HCT116 (cell line): ENCODE data around the gene EPS8. TPM values are rescaled to one million over a fixed set of nuclear protein-coding genes. Genes with fewer than 3 reads are reported as not detected.

Source experiments
- ATAC-seq: fragments of 200-7000 bp; cut with Tn5 transposase; 2 replicates; pipeline ENCODE4 v1.9.1; 2020; ENCODE audit warnings: mild to moderate bottlenecking, moderate library complexity
- Bru-seq: library from RNA; stranded (reverse); fragments of 400-500 nt; gene quantifications from one replicate; lab custom pipeline; 2021; lab: Mats Ljungman, UMichigan
- BruChase-seq, 2 experiments: library from RNA; stranded (reverse); fragments of 400-500 nt; gene quantifications; one replicate each; lab custom pipeline; 2021; lab: Mats Ljungman, UMichigan
- BruUV-seq: library from RNA; stranded (reverse); fragments of 400-500 nt; replicated peaks from 2 replicates; lab custom pipeline; 2021; lab: Mats Ljungman, UMichigan
- CTCF ChIA-PET: fragments of 300-600 bp; sonication (Branson Sonifier 250); formaldehyde crosslinking; loops from one replicate; lab custom pipeline; 2021; ENCODE audit warnings: antibody characterized with exemption; lab: Charles Lee
- POLR2A ChIA-PET: fragments of 300-600, 350-600 bp; sonication (Branson Sonifier 250); formaldehyde crosslinking; loops from one replicate; lab custom pipeline; 2021; ENCODE audit warnings: antibody characterized with exemption; lab: Charles Lee
- RAD21 ChIA-PET, 2 experiments: fragments of 300-600 bp; sonication (Branson Sonifier 250); formaldehyde crosslinking; loops; one replicate each; lab custom pipeline; 2023; ENCODE audit warnings: low total read pairs in 2 of 2; ENCODE audit not compliant: uncharacterized antibody in 2 of 2, unreplicated experiment in 2 of 2, low non-redundant PET in 1 of 2; lab: Charles Lee
- DNase-seq: peaks from one replicate; pipeline ENCODE4 v3.0.0-alpha.2; 2010; ENCODE audit warnings: low read depth, low spot score
- H2AFZ ChIP-seq: fragments of 200-600 bp; shearing (Covaris generic), sonication (generic); 2 replicates; pipeline ENCODE4 v1.6.1; 2017; ENCODE audit warnings: low read depth, mixed run types, mixed read lengths, antibody characterized with exemption, low read length; ENCODE audit not compliant: poor library complexity, severe bottlenecking
- H3K27ac ChIP-seq: 2 replicates; pipeline ENCODE4 v1.5.1; 2012; ENCODE audit warnings: low read depth, low read length
- H3K27me3 ChIP-seq: fragments of 200-600 bp; sonication (generic); 2 replicates; pipeline ENCODE4 v1.6.1; 2016; ENCODE audit warnings: mixed run types, low read length, mixed read lengths; ENCODE audit not compliant: insufficient read depth
- H3K36me3 ChIP-seq, 2 experiments: fragments of 200-500 bp in 1 of 2; fragments of 200-600 bp in 1 of 2; sonication (Bioruptor generic) in 1 of 2; sonication (generic) in 1 of 2; 2 replicates each; pipeline versions ENCODE4 v1.5.1 to v1.6.1; 2014 to 2016; ENCODE audit warnings: low read length in 2 of 2, inconsistent platforms in 1 of 2, mixed read lengths in 1 of 2, mixed run types in 1 of 2; ENCODE audit not compliant: insufficient read depth in 2 of 2, control insufficient read depth in 1 of 2
- H3K4me1 ChIP-seq, 2 experiments: fragments of 200-600 bp in 1 of 2; sonication (generic) in 1 of 2; 2 replicates each; pipeline versions ENCODE4 v1.5.1 to v1.6.1; 2012 to 2017; ENCODE audit warnings: low read length in 2 of 2, inconsistent platforms in 1 of 2, mild to moderate bottlenecking in 1 of 2, mixed read lengths in 1 of 2, mixed run types in 1 of 2, moderate library complexity in 1 of 2; ENCODE audit not compliant: insufficient read depth in 2 of 2, control insufficient read depth in 1 of 2
- H3K4me2 ChIP-seq: fragments of 200-600 bp; sonication (generic); 2 replicates; pipeline ENCODE4 v1.6.1; 2017; ENCODE audit warnings: mixed run types, low read length, mixed read lengths
- H3K4me3 ChIP-seq, 2 experiments: fragments of 200-600 bp in 1 of 2; sonication (generic) in 1 of 2; replicated peaks in 1 of 2; 2 replicates each; pipeline ENCODE4 v1.5.1; 2011 to 2016; ENCODE audit warnings: low read length in 2 of 2, control low read depth in 1 of 2, low read depth in 1 of 2, mild to moderate bottlenecking in 1 of 2, mixed read lengths in 1 of 2, mixed run types in 1 of 2
- H3K79me2 ChIP-seq: fragments of 200-600 bp; sonication (generic); 2 replicates; pipeline ENCODE4 v1.6.1; 2017; ENCODE audit warnings: mild to moderate bottlenecking, mixed run types, low read length, moderate library complexity, mixed read lengths; ENCODE audit not compliant: insufficient read depth
- H3K9ac ChIP-seq: fragments of 200-600 bp; sonication (generic); 2 replicates; pipeline ENCODE4 v1.6.1; 2016; ENCODE audit warnings: low read length, mixed read lengths
- H3K9me2 ChIP-seq: fragments of 200-600 bp; sonication (generic), shearing (Covaris generic); 2 replicates; pipeline ENCODE4 v1.6.1; 2017; ENCODE audit warnings: mixed run types, mild to moderate bottlenecking, moderate library complexity; ENCODE audit not compliant: insufficient read depth
- H3K9me3 ChIP-seq, 2 experiments: fragments of 200-500 bp in 1 of 2; fragments of 200-600 bp in 1 of 2; sonication (Bioruptor generic) in 1 of 2; sonication (generic) in 1 of 2; 2 replicates each; pipeline ENCODE4 v1.6.1; 2014 to 2017; ENCODE audit warnings: low read length in 2 of 2, mixed read lengths in 2 of 2, inconsistent platforms in 1 of 2, low read depth in 1 of 2, mild to moderate bottlenecking in 1 of 2, mixed run types in 1 of 2, moderate library complexity in 1 of 2; ENCODE audit not compliant: control insufficient read depth in 1 of 2, insufficient read depth in 1 of 2
- H4K20me1 ChIP-seq: fragments of 200-600 bp; sonication (generic), shearing (Covaris generic); 2 replicates; pipeline ENCODE4 v1.6.1; 2017; ENCODE audit warnings: mixed run types, mild to moderate bottlenecking, moderate library complexity; ENCODE audit not compliant: insufficient read depth
- CBX3 ChIP-seq: IDR thresholded peaks from 2 replicates; pipeline ENCODE4 v1.6.1; 2012; ENCODE audit warnings: low read depth
- CEBPB ChIP-seq: IDR thresholded peaks from 2 replicates; pipeline ENCODE4 v1.6.1; 2012; ENCODE audit warnings: low read depth
- EGR1 ChIP-seq: IDR thresholded peaks from 2 replicates; pipeline ENCODE4 v1.6.1; 2012; ENCODE audit warnings: low read depth
- ELF1 ChIP-seq: IDR thresholded peaks from 2 replicates; pipeline ENCODE4 v1.6.1; 2012; ENCODE audit warnings: low read depth, borderline replicate concordance
- JUND ChIP-seq: IDR thresholded peaks from 2 replicates; pipeline ENCODE4 v1.6.1; 2012
- POLR2A ChIP-seq: IDR thresholded peaks from 2 replicates; pipeline ENCODE4 v1.7.0; 2011; ENCODE audit warnings: borderline replicate concordance; ENCODE audit not compliant: insufficient read depth, insufficient read length; ENCODE audit errors: extremely low read depth
- POLR2AphosphoS5 ChIP-seq: IDR thresholded peaks from 2 replicates; pipeline ENCODE4 v1.6.1; 2011; ENCODE audit warnings: mild to moderate bottlenecking, low read depth, low read length, moderate library complexity
- RAD21 ChIP-seq: IDR thresholded peaks from 2 replicates; pipeline ENCODE4 v1.6.1; 2012; ENCODE audit warnings: low read depth, mild to moderate bottlenecking
- SP1 ChIP-seq: IDR thresholded peaks from 2 replicates; pipeline ENCODE4 v1.6.1; 2012; ENCODE audit warnings: low read depth
- SRF ChIP-seq: IDR thresholded peaks from 2 replicates; pipeline ENCODE4 v1.6.1; 2012; ENCODE audit warnings: low read depth
- TCF7L2 ChIP-seq: IDR thresholded peaks from 2 replicates; pipeline ENCODE4 v1.7.0; 2011; ENCODE audit warnings: borderline replicate concordance, inconsistent platforms; ENCODE audit not compliant: insufficient read depth, insufficient read length; ENCODE audit errors: extremely low read depth
- YY1 ChIP-seq: IDR thresholded peaks from 2 replicates; pipeline ENCODE4 v1.6.1; 2011; ENCODE audit warnings: low read length, low read depth, moderate library complexity, mild to moderate bottlenecking; ENCODE audit not compliant: insufficient replicate concordance; ENCODE audit errors: extremely low read depth
- intact Hi-C: fragments of 100-400 bp; cut with micrococcal nuclease; formaldehyde crosslinking; loops from 2 replicates; pipeline ENCODE4 v1.10.0; 2022
- long read RNA-seq: library from polyadenylated mRNA; unstranded; transcript quantifications from one replicate; pipeline ENCODE4 v2.0.0, GENCODE V29; 2021; ENCODE audit not compliant: unreplicated experiment
- polyA plus RNA-seq: library from polyadenylated mRNA; unstranded; fragments of >200 nt; gene quantifications from 2 replicates; pipeline ENCODE4 v1.2.1, GENCODE V29; 2012; ENCODE audit warnings: missing spikeins
- total RNA-seq: library from RNA; stranded (reverse); gene quantifications from one replicate; pipeline ENCODE4 v1.2.1, GENCODE V29; 2021; ENCODE audit not compliant: unreplicated experiment
- TF ChIP-seq, protein P1 (sequence below): IDR thresholded peaks from 2 replicates; pipeline ENCODE4 v1.6.1; 2011; ENCODE audit warnings: mild to moderate bottlenecking, low read length, moderate library complexity; ENCODE audit not compliant: insufficient replicate concordance; ENCODE audit errors: extremely low read depth
- TF ChIP-seq, protein P2 (sequence below): IDR thresholded peaks from 2 replicates; pipeline ENCODE4 v1.6.1; 2012; ENCODE audit warnings: low read depth
- TF ChIP-seq, protein P3 (sequence below), 3 experiments: fragments of 200-600 bp in 1 of 3; sonication (generic) in 1 of 3; IDR thresholded peaks in 2 of 3; conservative IDR thresholded peaks in 1 of 3; 2 replicates each; pipeline ENCODE4 v1.5.1; 2012 to 2017; ENCODE audit warnings: low read depth in 2 of 3, low read length in 2 of 3, antibody characterized with exemption in 1 of 3, borderline replicate concordance in 1 of 3, control low read depth in 1 of 3, mild to moderate bottlenecking in 1 of 3, mixed read lengths in 1 of 3, mixed run types in 1 of 3, moderate library complexity in 1 of 3; ENCODE audit not compliant: insufficient read depth in 1 of 3

The EPS8 gene
- total RNA-seq (49.9 TPM), Bru-seq, nascent RNA (percentile 90 among the genes with signal in this experiment), BruChase-seq, experiment 1, labeled RNA remaining after a 6-hour chase (percentile 71 among the genes with signal in this experiment), BruChase-seq, experiment 2, labeled RNA remaining after a 2-hour chase (percentile 76 among the genes with signal in this experiment)
- 49.7 and 61.6 TPM in 2 replicates for polyA plus RNA-seq
- long read RNA-seq, transcript EPS8-221 (21 exons, 3,873 nt) = major isoform, 67 of 112 reads
- long read RNA-seq, partial matches to known transcripts = 18 of 112 reads
- long read RNA-seq, other reads (novel, unspliced or antisense) = 21 of 112 reads

DNA sequence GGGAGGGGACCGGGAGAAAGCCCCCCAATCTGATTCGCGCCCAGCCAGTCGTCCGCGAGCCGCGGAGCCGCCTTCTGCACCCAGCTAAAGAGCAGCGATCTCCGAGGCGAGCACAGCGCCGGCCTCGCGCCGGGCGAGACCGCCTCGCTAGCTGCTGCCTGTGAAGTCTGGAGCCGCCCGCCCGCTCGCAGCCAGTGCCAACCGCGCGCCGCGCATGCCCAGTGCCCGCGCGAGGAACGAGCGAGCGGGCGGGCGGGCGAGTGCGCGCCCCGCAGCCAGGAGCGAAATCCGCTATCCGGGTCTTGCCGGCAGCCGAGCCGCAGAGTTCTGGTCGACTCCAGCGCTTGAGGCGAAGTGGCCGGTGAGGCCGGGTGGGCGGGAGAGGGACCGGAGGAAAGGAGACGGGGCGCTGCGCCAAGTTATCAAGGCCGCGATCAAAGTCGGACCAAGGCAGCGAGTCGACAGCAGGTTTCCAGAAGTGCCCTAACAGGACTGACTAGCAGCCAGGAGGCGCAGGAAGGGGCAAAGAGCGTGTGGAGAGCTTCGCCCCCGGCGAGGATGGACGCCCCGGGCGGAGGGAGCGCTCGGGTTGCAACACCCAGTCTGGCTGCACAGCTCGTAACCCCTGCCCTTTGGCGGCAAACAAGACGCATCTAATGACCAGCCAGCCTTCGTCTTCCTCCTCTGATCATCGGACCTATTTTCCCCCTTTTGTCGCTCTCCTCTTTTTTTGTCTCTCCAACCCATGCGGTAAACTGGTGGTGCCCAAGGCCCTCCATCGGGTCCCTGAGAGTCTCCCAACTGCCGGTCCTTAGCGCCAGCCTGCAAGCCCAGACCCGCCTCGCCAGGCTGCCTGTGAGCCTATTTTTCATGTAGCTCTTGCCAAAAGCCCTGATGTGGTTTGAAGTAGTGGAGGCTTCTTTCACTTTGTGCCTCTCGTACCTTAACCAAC, at the start of gene EPS8:
Gene EPS8 (minus strand): TSS at position 169 of the 952 bp plus-strand sequence. CDS start 106,437 bp downstream, outside the sequence.
- POLR2A ChIA-PET = interaction anchor here (0.6 to 2.0 kb wide), 8 partner anchors 9 to 257 kb away, joined by 3 to 8 read pairs (median 4); no protein-coding TSS in a partner anchor
- Histone ChIP-seq H3K4me1 (peaks cover 14 to 18% of the 10 kb centered on the region in 2 experiments), H3K9me3 (no peaks in the 10 kb centered on the region), H3K36me3 (peaks cover 0 to 6% of the 10 kb centered on the region in 2 experiments; a peak in 1 of 4 replicates), H4K20me1 (0 out of 2 replicates have a peak, but pooled peaks cover 3% of the 10 kb centered on the region), H3K4me3 (peak within 1 kb of the TSS; percentile 78 to 79), H3K9ac (peak within 1 kb of the TSS; percentile 73), H3K9me2 (no peaks in the 10 kb centered on the region), H3K27me3 (no peaks in the 10 kb centered on the region), H3K27ac (peak within 1 kb of the TSS; percentile 90), H2AFZ (no peak within 1 kb of the TSS), H3K79me2 (peaks cover 44% of the 10 kb centered on the region), H3K4me2 (peak within 1 kb of the TSS; percentile 84)
- DNase-seq = peak; percentile 74
- CTCF ChIA-PET = no interaction called here
- BruUV-seq = TSS peak; percentile 92
- intact Hi-C loops = loop anchor here (2.0 kb wide), 1 partner anchor 101 kb away; no protein-coding TSS in a partner anchor
- peak; percentile 83 for ATAC-seq
- RAD21 ChIA-PET = no interaction called here
- TF ChIP-seq EGR1 = peak; percentile 73; the same call in 1 of the 2 replicates
- TF ChIP-seq RAD21 = peak; percentile 25; the same call in 1 of the 2 replicates
- peak; percentile 93 for TF ChIP-seq POLR2AphosphoS5
- peak; percentile 42 for TF ChIP-seq POLR2A
- TF ChIP-seq, protein P1, sequence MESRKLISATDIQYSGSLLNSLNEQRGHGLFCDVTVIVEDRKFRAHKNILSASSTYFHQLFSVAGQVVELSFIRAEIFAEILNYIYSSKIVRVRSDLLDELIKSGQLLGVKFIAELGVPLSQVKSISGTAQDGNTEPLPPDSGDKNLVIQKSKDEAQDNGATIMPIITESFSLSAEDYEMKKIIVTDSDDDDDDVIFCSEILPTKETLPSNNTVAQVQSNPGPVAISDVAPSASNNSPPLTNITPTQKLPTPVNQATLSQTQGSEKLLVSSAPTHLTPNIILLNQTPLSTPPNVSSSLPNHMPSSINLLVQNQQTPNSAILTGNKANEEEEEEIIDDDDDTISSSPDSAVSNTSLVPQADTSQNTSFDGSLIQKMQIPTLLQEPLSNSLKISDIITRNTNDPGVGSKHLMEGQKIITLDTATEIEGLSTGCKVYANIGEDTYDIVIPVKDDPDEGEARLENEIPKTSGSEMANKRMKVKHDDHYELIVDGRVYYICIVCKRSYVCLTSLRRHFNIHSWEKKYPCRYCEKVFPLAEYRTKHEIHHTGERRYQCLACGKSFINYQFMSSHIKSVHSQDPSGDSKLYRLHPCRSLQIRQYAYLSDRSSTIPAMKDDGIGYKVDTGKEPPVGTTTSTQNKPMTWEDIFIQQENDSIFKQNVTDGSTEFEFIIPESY = peak; percentile 21
- TF ChIP-seq CEBPB = peak; percentile 58; the same call in 1 of the 2 replicates
- TF ChIP-seq ELF1 = no peak
- TF ChIP-seq, protein P2, sequence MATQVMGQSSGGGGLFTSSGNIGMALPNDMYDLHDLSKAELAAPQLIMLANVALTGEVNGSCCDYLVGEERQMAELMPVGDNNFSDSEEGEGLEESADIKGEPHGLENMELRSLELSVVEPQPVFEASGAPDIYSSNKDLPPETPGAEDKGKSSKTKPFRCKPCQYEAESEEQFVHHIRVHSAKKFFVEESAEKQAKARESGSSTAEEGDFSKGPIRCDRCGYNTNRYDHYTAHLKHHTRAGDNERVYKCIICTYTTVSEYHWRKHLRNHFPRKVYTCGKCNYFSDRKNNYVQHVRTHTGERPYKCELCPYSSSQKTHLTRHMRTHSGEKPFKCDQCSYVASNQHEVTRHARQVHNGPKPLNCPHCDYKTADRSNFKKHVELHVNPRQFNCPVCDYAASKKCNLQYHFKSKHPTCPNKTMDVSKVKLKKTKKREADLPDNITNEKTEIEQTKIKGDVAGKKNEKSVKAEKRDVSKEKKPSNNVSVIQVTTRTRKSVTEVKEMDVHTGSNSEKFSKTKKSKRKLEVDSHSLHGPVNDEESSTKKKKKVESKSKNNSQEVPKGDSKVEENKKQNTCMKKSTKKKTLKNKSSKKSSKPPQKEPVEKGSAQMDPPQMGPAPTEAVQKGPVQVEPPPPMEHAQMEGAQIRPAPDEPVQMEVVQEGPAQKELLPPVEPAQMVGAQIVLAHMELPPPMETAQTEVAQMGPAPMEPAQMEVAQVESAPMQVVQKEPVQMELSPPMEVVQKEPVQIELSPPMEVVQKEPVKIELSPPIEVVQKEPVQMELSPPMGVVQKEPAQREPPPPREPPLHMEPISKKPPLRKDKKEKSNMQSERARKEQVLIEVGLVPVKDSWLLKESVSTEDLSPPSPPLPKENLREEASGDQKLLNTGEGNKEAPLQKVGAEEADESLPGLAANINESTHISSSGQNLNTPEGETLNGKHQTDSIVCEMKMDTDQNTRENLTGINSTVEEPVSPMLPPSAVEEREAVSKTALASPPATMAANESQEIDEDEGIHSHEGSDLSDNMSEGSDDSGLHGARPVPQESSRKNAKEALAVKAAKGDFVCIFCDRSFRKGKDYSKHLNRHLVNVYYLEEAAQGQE = no peak
- TF ChIP-seq YY1 = peak; percentile 58
- TF ChIP-seq SRF = no peak
- TF ChIP-seq, protein P3, sequence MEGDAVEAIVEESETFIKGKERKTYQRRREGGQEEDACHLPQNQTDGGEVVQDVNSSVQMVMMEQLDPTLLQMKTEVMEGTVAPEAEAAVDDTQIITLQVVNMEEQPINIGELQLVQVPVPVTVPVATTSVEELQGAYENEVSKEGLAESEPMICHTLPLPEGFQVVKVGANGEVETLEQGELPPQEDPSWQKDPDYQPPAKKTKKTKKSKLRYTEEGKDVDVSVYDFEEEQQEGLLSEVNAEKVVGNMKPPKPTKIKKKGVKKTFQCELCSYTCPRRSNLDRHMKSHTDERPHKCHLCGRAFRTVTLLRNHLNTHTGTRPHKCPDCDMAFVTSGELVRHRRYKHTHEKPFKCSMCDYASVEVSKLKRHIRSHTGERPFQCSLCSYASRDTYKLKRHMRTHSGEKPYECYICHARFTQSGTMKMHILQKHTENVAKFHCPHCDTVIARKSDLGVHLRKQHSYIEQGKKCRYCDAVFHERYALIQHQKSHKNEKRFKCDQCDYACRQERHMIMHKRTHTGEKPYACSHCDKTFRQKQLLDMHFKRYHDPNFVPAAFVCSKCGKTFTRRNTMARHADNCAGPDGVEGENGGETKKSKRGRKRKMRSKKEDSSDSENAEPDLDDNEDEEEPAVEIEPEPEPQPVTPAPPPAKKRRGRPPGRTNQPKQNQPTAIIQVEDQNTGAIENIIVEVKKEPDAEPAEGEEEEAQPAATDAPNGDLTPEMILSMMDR (IDR thresholded peaks at IDR 0.05 in 2 of 3, conservative IDR thresholded peaks at IDR 0.05 in 1 of 3; ENCODE audit: borderline replicate concordance in 1 of 3, insufficient read depth in 1 of 3, low read depth in 2 of 3, low read length in 2 of 3) = no peak
- 0 out of 2 replicates have a peak, but pooled peaks have one; percentile 32 for TF ChIP-seq JUND
- peak; percentile 75; the same call in 1 of the 2 replicates for TF ChIP-seq CBX3
- TF ChIP-seq SP1 = peak; percentile 74
- peak; percentile 69 for TF ChIP-seq TCF7L2
